IPS-18c (cell line): ENCODE measurements around the gene MMD2.

Experiments
- H3K4me3 ChIP-seq: 2 replicates; pipeline ENCODE4 v1.7.0; 2013; ENCODE audit warnings: low read depth, mild to moderate bottlenecking, low read length, moderate library complexity; ENCODE audit not compliant: insufficient read depth
- H3K9me3 ChIP-seq: one replicate; pipeline ENCODE4 v1.6.1; 2013; ENCODE audit warnings: mild to moderate bottlenecking, low read length, moderate library complexity; ENCODE audit not compliant: control insufficient read depth, insufficient read depth

The MMD2 gene

GRCh38 chr7:4962872-4963775 lies 4.1 kb upstream of the MMD2 start:
- no peaks in the 10 kb centered on the region for H3K9me3 ChIP-seq

GRCh38 chr7:4960363-4960762 lies 1.4 kb upstream of the MMD2 start:
- Histone ChIP-seq H3K4me3 (no peak overlapping the region), H3K9me3 (no peaks in the 10 kb centered on the region)

More at GRCh38 chr7:4962872-4963775, 4.1 kb upstream of the MMD2 start:
- H3K4me3 ChIP-seq: no peak overlapping the region

DNA sequence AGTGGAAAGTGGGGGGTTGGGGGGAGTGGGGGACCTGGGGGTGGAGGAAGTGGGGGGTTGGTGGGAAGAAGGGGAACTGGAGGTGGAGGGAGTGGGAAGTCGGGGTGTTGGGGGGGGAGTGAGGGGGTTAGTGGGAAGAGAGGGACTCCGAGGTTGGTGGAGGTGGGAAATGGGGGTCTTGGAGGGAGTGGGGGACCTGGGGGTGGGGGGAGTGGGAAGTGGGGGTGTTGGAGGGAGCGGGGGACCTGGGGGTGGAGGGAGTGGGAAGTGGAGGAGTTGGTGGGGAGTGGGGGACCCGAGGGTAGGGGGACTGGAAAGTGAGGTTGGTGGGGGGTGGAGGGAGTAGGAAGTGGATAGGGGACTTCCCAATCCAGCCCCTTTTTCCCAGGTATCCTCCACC lies 906 bp upstream of the MMD2 start:
- H3K4me3 ChIP-seq: no peak overlapping the region
- no peaks in the 10 kb centered on the region for H3K9me3 ChIP-seq

- Histone ChIP-seq H3K4me3 (no peak overlapping the region), H3K9me3 (no peaks in the 10 kb centered on the region)
Observed at GRCh38 chr7:4959306-4959705, 319 bp upstream of the MMD2 start.

- Histone ChIP-seq H3K9me3 (no peaks in the 10 kb centered on the region), H3K4me3 (peak overlapping the region; percentile 42; the same call in 1 of the 2 replicates)
Observed at GRCh38 chr7:4957847-4958476, 1.0 kb downstream of the MMD2 start.

DNA sequence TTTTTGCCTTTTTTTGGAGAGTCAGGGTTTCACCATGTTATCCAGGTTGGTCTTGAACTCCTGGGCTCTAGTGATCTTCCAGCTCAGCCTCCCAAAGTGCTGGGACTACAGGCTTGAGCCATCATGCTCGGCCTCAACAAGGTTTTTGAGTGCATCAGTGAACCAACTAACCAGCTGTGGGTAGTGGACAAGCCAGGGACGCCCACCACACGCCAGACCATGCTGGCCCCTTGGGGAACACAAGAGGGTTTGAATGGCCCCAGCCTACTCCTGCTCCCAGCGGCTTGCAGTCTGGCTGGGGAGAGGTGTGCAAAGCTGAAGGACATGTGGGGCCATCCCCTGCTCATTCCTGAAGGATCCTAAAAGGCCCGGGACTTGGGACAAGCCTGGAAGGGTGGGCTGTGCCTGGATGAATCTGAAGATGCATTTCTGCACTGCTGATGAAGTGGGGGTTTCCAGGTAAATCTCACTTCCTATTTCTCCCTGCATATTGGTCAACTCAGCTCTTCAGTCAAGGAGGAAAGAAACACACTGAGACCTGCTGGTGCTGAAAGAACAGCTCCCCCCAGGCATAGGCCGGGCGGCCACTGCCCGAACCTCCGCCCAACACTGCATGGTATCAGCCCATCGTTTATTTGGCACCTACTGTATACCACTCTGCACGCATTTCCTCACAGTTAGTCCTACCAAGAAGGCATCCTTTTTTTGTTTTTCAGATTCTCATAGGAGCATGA lies 6.9 kb downstream of the MMD2 start:
- H3K9me3 ChIP-seq: no peaks in the 10 kb centered on the region

DNA sequence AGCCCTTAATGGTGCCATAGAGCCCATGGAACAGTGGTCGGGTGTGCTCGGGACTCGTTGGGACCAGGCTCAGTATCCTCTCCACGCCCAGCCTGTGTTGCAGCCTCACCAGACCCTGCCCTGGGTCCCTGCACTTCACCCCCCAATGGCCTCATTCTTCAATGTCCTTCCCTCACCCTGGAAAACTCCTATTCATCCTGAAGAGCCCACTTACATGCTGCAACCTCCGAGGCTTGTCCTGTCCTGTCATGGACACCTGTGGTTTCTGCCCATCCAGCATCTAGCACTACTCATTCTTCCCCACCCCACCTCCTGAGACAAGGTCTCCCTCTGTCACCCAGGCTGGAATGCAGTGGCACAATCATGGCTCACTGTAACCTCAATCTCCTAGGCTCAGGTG lies 7.7 kb downstream of the MMD2 start:
- Histone ChIP-seq H3K9me3 (no peaks in the 10 kb centered on the region), H3K4me3 (no peak overlapping the region)

More for the DNA sequence above, 6.9 kb downstream of the MMD2 start:
- no peak overlapping the region for H3K4me3 ChIP-seq

DNA sequence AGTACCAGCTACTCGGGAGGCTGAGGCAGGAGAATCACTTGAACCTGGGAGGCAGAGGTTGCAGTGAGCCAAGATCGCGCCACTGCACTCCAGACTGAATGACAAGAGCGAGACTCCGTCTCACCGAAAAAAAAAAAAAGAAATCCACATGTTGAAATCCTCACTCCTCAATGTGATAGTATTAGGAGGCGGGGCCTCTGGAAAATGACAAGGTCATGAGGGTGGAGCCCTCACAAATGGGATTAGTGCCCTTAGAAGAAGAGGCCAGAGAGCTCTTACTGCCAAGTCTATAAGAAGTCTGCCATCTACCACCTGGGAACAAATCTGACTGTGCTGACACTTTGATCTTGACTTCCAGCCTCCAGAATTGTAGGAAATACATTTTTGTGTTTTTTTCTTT lies 10.6 kb downstream of the MMD2 start:
- no peaks in the 10 kb centered on the region for H3K9me3 ChIP-seq
- H3K4me3 ChIP-seq: no peak overlapping the region

GRCh38 chr7:4945949-4946348 lies 13.0 kb downstream of the MMD2 start:
- Histone ChIP-seq H3K4me3 (no peak overlapping the region), H3K9me3 (no peaks in the 10 kb centered on the region)

GRCh38 chr7:4944939-4945338 lies 14.0 kb downstream of the MMD2 start:
- Histone ChIP-seq H3K4me3 (no peak overlapping the region), H3K9me3 (no peaks in the 10 kb centered on the region)

GRCh38 chr7:4943297-4943696 lies 15.7 kb downstream of the MMD2 start:
- peaks cover under 1% of the 10 kb centered on the region for H3K9me3 ChIP-seq
- H3K4me3 ChIP-seq: no peak overlapping the region

- Histone ChIP-seq H3K9me3 (peaks cover 4% of the 10 kb centered on the region), H3K4me3 (no peak overlapping the region)
Observed at GRCh38 chr7:4939971-4940728, 18.8 kb downstream of the MMD2 start.

GRCh38 chr7:4937411-4937810 lies 21.6 kb downstream of the MMD2 start:
- no peak overlapping the region for H3K4me3 ChIP-seq
- H3K9me3 ChIP-seq: peaks cover 4% of the 10 kb centered on the region

DNA sequence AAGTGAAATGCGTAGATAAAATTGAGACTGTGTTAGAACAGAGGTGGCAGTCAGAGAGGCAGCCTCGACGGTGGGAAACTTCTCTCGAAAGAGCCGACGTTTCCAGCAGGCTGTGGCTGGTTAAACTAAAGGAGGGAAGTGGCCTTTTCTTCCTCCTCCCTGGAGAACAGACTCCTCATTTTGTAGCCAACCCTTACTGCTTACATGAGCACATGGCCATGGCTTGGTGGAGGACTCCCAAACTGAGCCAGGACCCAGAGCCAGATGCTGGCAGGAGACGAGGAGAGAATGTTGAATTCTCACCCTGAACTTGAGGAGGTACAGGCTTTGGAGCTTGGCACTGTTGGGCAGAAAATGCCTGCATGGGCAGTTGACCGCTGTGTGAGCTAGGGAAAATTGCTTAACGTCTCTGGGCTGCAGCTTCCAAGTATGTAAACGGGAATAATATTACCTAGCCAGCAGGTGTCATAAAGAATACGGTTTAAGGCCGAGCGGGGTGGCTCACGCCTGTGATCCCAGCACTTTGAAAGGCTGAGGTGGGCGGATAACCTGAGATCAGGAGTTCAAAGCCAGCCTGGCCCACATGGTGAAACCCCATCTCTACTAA lies 24.5 kb downstream of the MMD2 start:
- peaks cover 4% of the 10 kb centered on the region for H3K9me3 ChIP-seq

DNA sequence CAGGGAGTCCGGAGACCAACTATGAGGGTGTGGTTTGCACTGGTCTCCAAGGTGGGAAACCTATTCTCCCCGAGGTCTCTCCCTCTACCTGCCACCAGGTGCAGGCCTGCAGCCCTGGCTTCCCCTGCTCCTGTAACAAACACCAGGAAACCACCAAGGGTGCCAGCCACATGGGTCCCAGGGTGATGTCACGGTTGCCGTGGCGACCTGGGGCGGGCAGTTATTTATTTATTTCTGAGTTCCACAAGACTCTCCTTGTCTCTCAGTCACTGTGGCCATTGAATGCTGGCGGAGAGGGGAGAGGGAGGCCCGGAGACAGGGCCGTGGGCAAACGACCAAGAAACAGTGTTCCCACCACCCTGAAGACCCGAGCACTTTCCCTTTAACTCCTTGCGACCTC lies 27.0 kb downstream of the MMD2 start:
- Histone ChIP-seq H3K9me3 (peaks cover 2% of the 10 kb centered on the region), H3K4me3 (no peak overlapping the region)

More for the DNA sequence above, 24.5 kb downstream of the MMD2 start:
- H3K4me3 ChIP-seq: no peak overlapping the region

GRCh38 chr7:4929005-4929404 lies 30.0 kb downstream of the MMD2 start:
- Histone ChIP-seq H3K4me3 (no peak overlapping the region), H3K9me3 (no peaks in the 10 kb centered on the region)

DNA sequence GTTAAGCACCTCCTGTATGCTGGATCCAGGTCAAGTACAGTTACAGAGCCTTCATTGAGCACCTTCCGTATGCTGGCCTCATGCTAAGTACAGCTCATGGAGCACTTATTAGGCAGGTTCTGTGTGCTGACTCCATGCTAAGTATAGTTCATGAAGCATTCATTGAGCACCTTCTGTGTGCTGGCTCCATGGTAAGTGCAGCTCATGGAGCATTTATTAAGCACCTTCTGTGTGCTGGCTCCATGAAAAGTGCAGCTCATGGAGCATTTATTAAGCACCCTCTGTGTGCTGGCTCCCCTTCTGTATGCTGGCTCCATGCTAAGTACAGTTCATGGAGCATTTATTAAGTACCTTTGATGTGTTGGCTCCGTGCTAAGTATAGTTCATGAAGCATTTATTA lies 30.5 kb downstream of the MMD2 start:
- H3K9me3 ChIP-seq: no peaks in the 10 kb centered on the region
- H3K4me3 ChIP-seq: no peak overlapping the region
